Measurements from ENCODE around the gene CLEC12A. TPM values are rescaled to one million over a fixed set of nuclear protein-coding genes. Genes with fewer than 3 reads are reported as not detected.

CLEC12A gene
- total RNA-seq, 1 donor from 2014 or later: not detected

DNA sequence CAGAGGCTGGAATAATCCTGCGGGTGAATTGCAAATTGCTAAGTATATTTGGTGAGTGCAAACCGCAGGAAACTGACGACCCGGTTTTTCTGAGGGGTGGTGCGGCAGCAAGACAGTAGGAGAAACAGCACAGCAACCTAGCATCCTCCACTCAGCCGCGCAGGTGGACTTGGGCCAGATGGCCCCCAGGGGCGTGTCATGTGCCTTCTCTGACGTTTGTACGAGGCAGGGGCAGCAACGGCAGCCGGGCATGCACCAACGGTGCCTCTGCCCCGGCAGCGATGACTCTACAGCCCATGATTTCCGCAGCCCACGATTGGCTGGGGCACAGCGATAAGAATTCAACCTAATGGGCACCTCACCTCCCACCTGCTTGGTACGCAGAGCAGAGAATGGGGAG is 28.0 kb upstream of the CLEC12A start:
- no peak overlapping the region for H3K4me3 ChIP-seq
- no peaks in the 10 kb centered on the region for H3K4me1 Mint-ChIP-seq
- H3F3A ChIP-seq (ENCODE audit: low read depth): no peaks in the 10 kb centered on the region
- no peak overlapping the region for H3K9ac ChIP-seq
- H3K27ac ChIP-seq: no peak overlapping the region
- no peaks in the 10 kb centered on the region for H3K36me3 ChIP-seq
- H3K4me1 ChIP-seq: no peaks in the 10 kb centered on the region
- no peaks in the 10 kb centered on the region for H3K36me3 Mint-ChIP-seq
- no peak overlapping the region for H3K4me3 Mint-ChIP-seq
- no peak overlapping the region for H3K27ac Mint-ChIP-seq
- no peak overlapping the region for H2AFZ ChIP-seq (replicated peaks)
- TF ChIP-seq EZH2 (IDR thresholded peaks at IDR 0.05) (no peak), EZH2phosphoT487 (IDR thresholded peaks at IDR 0.05) (no peak), CTCF (IDR thresholded peaks at IDR 0.05) (no peak)
- no peak overlapping the region for H3K4me2 ChIP-seq
- H3K9me3 ChIP-seq (ENCODE audit: low read depth): no peaks in the 10 kb centered on the region
- H3K27me3 ChIP-seq: no peaks in the 10 kb centered on the region
- H3K79me2 ChIP-seq (ENCODE audit: low read depth): no peaks in the 10 kb centered on the region
- DNase-seq (ENCODE audit: low spot score): no peak
- H4K20me1 ChIP-seq (ENCODE audit: low read depth): no peaks in the 10 kb centered on the region
- H3K9me3 Mint-ChIP-seq: no peaks in the 10 kb centered on the region
- peaks cover 2% of the 10 kb centered on the region for H3K27me3 Mint-ChIP-seq (ENCODE audit: insufficient read depth, low read depth)

GRCh38 chr12:9944391-9944790 is 26.8 kb upstream of the CLEC12A start:
- Histone ChIP-seq H3K9ac (no peak overlapping the region), H3K27ac (no peak overlapping the region), H4K20me1 (ENCODE audit: low read depth) (no peaks in the 10 kb centered on the region), H3K79me2 (ENCODE audit: low read depth) (no peaks in the 10 kb centered on the region), H3K4me1 (no peaks in the 10 kb centered on the region), H3F3A (ENCODE audit: low read depth) (no peaks in the 10 kb centered on the region), H3K27me3 (no peaks in the 10 kb centered on the region), H3K9me3 (ENCODE audit: low read depth) (no peaks in the 10 kb centered on the region), H3K4me2 (no peak overlapping the region), H2AFZ (replicated peaks) (no peak overlapping the region), H3K4me3 (no peak overlapping the region), H3K36me3 (no peaks in the 10 kb centered on the region)
- no peak for DNase-seq (ENCODE audit: low spot score)
- Mint-ChIP-seq H3K4me3 (no peak overlapping the region), H3K27me3 (ENCODE audit: insufficient read depth, low read depth) (peaks cover 2% of the 10 kb centered on the region), H3K9me3 (no peaks in the 10 kb centered on the region), H3K4me1 (no peaks in the 10 kb centered on the region), H3K27ac (no peak overlapping the region), H3K36me3 (no peaks in the 10 kb centered on the region)
- no peak for TF ChIP-seq EZH2phosphoT487 (IDR thresholded peaks at IDR 0.05)
- TF ChIP-seq EZH2 (IDR thresholded peaks at IDR 0.05): no peak
- TF ChIP-seq CTCF (IDR thresholded peaks at IDR 0.05): no peak

DNA sequence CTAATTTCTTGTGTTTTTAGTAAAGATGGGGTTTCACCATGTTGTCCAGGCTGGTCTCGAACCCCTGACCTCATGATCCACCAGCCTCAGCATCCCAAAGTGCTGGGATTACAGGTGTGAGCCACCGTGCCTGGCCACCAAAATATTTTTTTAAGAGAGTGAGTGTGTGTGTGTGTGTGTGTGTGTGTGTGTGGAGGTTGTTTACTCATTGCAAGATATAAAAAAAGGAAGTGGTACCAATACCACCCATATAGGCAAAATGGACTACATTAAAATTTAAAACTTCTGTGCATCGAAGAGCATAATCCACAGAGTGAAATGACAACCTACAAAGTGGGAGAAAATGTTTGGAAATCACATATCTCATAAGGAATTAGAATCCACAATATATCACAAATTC is 23.5 kb upstream of the CLEC12A start:
- no peak for DNase-seq (ENCODE audit: low spot score)
- H2AFZ ChIP-seq (replicated peaks): no peak overlapping the region
- H3F3A ChIP-seq (ENCODE audit: low read depth): no peaks in the 10 kb centered on the region
- no peak overlapping the region for H3K27ac ChIP-seq
- no peaks in the 10 kb centered on the region for H4K20me1 ChIP-seq (ENCODE audit: low read depth)
- no peak overlapping the region for H3K4me2 ChIP-seq
- no peaks in the 10 kb centered on the region for H3K9me3 ChIP-seq (ENCODE audit: low read depth)
- Mint-ChIP-seq H3K9me3 (peaks cover 5% of the 10 kb centered on the region), H3K36me3 (no peaks in the 10 kb centered on the region), H3K4me3 (no peak overlapping the region), H3K27me3 (ENCODE audit: insufficient read depth, low read depth) (peaks cover 2% of the 10 kb centered on the region), H3K4me1 (no peaks in the 10 kb centered on the region), H3K27ac (no peak overlapping the region)
- no peak overlapping the region for H3K4me3 ChIP-seq
- H3K9ac ChIP-seq: no peak overlapping the region
- no peaks in the 10 kb centered on the region for H3K4me1 ChIP-seq
- no peaks in the 10 kb centered on the region for H3K36me3 ChIP-seq
- TF ChIP-seq EZH2 (IDR thresholded peaks at IDR 0.05) (no peak), CTCF (IDR thresholded peaks at IDR 0.05) (no peak), EZH2phosphoT487 (IDR thresholded peaks at IDR 0.05) (no peak)
- H3K79me2 ChIP-seq (ENCODE audit: low read depth): no peaks in the 10 kb centered on the region
- H3K27me3 ChIP-seq: no peaks in the 10 kb centered on the region
